Midbrain (tissue), 1 donor: ENCODE data around the gene COL23A1.

Experiments used
- DNase-seq: peaks from one replicate; lab custom pipeline; 2025; lab: John Stamatoyannopoulos, UW

Gene COL23A1

GRCh38 chr5:178421128-178421527, 169.1 kb downstream of the COL23A1 start:
- DNase-seq, result no peak

- DNase-seq, result no peak
These were observed 169.8 kb downstream of the COL23A1 start for GRCh38 chr5:178420354-178420781.

GRCh38 chr5:178419651-178420050, 170.5 kb downstream of the COL23A1 start:
- DNase-seq, result no peak

GRCh38 chr5:178419196-178419595, 171.0 kb downstream of the COL23A1 start:
- DNase-seq, result no peak

DNA sequence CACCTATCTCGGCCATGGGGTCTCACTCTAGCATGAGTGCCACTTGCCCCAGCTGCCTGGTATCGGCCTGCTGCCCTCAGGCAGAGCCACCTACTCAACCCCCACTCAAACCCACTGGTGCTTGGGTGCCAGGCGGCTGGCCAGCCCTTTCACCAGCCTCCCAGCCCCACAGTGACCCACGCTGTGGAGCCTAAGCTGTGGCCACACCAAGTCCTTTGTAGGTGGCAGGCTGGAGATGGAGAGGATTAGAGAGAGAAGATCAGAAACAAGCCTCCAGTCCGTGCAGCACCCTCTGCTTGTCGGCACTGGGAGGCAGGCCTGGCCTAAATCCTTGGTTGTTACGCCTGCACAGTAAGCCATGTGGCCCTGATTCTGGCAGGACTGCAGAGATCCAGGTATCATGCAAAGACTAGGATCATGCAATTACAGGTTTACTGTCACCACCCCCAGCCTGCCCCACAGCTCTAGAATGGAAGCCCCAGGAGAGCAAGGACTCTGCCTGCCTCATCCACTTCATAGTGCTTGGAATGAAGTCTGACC, 171.7 kb downstream of the COL23A1 start:
- no peak for DNase-seq

DNA sequence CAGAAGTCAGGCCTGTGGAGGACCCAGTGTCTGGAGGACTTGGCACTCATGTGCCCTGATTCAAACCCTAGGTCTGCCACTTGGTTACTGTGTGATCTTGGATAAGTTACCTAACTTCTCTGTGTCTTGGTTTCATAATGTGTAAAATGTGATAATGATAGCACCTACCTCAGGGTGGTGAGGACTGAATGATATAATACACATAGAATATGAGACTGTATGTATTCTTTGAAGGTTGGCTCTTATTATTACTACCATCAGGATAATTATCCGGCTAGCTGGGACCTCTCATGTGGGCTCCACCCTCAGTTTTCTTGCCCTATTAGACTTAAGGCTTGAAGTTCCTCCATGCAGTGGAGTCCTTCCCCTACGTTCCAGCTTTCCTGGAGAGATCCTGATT, 172.2 kb downstream of the COL23A1 start:
- no peak for DNase-seq

DNA sequence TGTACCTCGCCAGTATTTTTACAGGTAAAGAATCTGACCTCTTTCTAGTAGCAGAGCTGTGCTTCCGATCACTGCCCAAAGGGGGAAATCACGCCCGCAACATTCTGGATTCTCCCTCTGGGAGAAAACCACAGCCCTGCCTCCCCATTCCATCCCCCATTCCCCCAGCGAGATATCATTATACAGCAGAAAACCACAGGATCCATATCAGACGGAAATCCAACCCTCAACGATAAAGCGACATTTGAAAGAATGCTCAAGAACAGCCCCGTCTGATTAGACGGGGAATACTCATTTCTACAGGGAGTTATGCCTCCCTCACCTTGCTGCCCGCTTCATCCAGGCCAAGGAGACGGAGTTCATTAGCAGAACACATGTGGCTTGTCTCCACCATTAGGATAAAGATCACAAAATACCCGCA, 172.8 kb downstream of the COL23A1 start:
- DNase-seq, result no peak

- DNase-seq, result no peak
These were observed 173.3 kb downstream of the COL23A1 start for GRCh38 chr5:178416919-178417318.

DNA sequence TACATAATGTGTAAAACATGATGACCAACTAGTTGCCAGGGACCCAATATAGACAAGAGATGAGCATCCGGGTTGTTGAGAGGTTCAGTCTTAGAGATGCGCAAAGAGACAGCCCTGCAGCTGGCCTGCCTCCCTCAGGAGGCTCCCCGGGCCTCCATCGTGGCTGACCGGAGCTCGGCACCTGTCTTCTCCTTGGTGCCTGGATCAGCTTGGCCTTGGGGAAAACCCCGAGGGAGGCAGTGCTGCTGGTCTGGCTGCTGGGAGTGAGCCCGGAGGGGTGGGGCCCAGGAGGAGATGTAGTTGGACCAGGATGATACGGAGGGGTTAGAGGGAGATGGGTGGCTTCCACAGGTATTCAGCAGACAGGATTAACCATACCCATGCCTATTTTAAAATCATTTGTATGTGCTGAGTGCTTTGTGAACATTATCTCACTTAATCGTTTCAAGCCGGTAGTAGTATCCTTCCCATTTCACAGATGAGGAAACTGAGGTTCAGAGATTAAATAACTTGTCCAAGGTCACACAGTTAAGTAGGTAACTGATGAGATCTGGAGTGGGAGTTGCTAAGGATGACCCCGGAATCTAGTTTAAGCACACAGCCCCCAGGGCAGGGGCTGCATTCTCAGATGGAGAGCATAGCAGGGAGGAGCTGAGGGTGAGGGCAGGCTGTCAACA, 173.8 kb downstream of the COL23A1 start:
- no peak for DNase-seq

DNA sequence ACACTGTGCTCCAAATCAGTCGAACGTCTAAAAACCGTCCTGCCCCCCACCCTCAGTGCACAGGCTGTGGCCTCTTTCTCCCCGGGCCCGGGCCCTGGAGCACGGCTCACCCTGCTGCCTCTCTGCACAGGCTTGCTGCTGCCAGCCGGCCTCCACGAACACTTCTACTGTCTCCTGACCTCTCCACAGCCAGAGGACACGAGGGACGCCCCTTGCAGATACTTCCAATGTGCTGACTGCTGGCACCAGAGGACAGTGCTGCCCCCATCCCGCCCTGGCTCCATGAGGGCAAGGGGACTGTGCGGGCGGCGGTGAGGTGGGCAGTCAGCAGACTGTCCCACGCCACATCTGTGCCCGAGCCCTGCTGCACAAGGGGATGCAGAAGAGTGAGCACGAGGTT, 174.8 kb downstream of the COL23A1 start:
- DNase-seq, result no peak

DNA sequence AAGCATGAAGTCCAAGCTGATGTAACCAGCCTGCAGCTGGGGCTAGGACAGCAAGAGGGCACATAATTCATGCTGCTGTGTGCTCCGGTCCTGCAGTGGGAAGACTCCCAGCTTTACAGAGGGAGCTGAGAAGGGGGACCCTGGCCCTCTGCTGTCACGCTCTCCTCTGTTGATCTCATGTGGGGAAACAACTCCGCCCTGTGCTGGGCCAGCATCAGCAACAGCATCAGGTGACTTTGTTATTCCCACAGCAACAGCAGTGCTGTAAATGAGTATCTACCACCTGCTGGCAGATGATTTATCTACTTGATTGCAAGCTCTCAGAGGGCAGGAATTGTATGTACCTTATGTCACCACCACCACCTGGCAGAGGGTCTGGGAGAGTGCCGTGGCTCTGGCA, 176.2 kb downstream of the COL23A1 start:
- no peak for DNase-seq

GRCh38 chr5:178411083-178411482, 179.1 kb downstream of the COL23A1 start:
- no peak for DNase-seq

DNA sequence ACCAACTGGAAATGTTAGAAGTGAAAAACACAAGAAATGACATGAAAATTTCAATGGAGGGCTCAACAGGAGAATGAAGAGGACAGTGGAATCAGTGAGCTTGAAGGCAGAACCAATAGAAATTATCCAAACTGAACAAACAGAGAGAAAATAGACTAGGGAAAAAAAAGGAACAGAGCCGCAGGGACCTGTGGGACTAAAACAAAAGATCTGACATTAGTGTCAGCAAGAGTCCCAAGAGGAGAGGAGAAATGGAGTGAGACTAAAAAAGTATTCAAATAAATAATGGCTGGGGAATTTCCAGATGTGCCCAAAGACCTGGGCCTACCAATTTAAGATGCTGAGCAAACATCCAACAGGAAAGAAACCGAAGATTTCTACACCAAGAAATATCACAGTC, 182.5 kb downstream of the COL23A1 start:
- DNase-seq, result no peak

- no peak for DNase-seq
These were observed 185.2 kb downstream of the COL23A1 start for GRCh38 chr5:178404987-178405386.

- no peak for DNase-seq
These were observed 186.1 kb downstream of the COL23A1 start for GRCh38 chr5:178403956-178404600.

DNA sequence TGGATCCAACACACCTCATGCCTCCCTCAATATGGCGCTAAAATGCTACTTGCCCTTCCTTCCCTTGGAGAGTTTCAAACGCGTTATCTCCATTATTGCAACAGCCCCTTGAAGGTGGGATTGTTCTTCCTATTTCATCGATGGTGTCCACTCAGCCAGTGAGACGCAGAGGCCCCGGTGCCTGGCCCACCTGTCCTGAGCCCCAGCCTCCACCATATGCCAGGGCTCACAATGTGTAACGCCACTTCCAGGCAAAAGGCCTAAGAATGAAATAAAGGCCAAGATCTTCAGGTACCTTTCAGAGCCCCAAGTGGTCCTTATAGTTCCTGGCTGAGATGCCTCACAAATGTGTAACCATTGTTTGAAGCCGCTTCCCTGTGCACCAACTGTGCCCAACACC, 186.8 kb downstream of the COL23A1 start:
- no peak for DNase-seq

DNA sequence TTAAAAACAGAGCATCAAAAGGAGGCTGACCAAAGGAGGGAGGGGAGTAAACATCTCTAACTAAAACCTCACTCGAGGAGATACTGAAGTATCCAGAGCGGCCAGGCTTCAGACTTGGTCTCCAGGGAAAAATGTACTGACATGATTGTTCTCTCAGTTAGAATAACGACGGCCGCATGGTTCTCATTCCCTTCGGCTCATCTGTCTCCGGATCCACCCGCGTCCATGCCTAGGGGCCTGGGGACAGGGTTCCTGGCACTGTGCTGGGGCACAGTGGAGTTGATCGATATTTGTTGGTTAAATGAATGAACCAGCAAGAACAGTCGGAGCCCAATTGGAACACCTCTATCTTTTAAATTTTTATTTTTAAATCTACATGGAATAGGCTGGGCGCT, 190.5 kb downstream of the COL23A1 start:
- DNase-seq, result no peak

- DNase-seq, result no peak
These were observed 191.1 kb downstream of the COL23A1 start for GRCh38 chr5:178398901-178399700.

DNA sequence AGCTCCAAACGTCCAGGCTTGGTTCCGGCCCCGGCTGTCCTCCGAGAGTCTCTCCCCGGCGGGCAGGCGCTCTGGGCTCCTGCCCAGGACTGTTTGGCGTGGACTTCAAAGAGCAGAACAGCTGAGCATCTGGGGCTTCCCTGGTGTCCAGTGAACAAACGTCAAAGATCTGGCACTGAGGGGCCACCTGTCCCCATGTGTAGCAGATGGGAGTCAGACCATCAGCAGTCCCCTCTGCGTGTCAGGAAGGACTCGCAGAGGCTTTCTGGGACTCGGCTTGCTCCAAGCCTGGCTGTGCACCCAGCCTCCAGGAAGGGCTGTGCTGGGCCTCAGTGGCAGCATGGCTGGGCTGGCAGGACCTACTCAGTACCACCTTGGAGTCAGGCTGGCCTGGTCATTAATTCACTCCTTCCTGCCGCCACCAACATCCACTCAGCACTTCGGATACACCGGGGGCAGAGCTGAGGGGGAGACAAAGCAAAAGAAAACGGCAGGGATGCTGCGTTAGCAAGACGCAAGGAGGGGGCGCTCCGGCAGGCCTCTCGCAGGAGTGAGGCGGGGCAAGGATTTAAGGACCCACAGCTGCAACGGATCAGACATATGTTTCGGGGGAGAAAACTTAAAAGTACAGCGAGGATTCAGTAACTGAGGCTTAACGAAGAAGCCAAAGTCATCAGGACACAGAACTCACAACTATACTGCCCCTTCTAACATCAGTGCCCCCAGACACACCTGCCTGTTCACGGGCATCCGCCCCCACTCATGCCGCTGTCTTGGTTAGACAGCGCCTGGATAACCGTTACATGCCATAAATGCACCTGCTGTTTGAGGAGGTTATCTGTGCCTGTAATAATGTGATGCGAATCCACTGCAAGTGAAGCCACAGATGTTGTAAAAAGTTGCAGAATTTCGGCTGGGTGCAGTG, 193.1 kb downstream of the COL23A1 start:
- no peak for DNase-seq

GRCh38 chr5:178394074-178394473, 196.1 kb downstream of the COL23A1 start:
- no peak for DNase-seq

DNA sequence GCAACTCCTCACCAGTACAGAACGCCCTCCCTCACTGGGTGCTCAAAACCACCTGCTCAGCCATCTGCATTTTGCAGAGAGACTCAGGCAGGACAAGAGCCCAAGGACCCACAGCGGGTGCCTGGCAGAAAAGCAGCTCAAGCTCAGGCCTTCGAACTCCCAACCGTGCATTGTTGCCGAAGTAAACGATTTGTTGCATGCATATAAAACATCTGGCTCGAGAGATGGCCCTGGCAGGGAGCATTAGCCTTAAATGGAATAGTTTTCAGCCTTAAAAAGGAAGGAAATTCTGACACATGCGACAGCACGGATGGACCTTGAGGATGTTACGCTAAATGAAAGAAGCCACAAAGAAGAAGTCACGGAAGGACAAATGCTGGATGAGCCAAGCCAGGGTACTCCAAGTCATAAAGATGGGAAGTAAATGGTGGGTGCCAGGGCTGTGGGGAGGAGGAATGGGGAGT, 197.2 kb downstream of the COL23A1 start:
- no peak for DNase-seq

GRCh38 chr5:178392386-178392785, 197.8 kb downstream of the COL23A1 start:
- DNase-seq, result no peak
